DLD1 (cell line): ENCODE measurements around the gene DMTF1.
"Not testable (repeated sequence)": the region's sequence is repeated elsewhere in the genome, so short reads cannot be mapped to it uniquely, and the experiment has no call there.

Source experiments
- in situ Hi-C: cut with HindIII; loops from 2 replicates; pipeline ENCODE4 v1.10.0; 2017; ENCODE audit warnings: low sequenced_read_pairs

The DMTF1 gene

GRCh38 chr7:87152112-87152896, at the start of gene DMTF1:
DMTF1 (plus strand) TSS chr7:87152453; CDS start chr7:87164942, 12,489 bp downstream.
- in situ Hi-C loops, result no loop called here

- in situ Hi-C loops, result no loop called here
Measured at GRCh38 chr7:87105401-87105800, 46.9 kb upstream of the DMTF1 start.

GRCh38 chr7:87106974-87107612, 45.2 kb upstream of the DMTF1 start:
- in situ Hi-C loops, result no loop called here

GRCh38 chr7:87107949-87108776, 44.1 kb upstream of the DMTF1 start:
- in situ Hi-C loops, result no loop called here

- in situ Hi-C loops, result no loop called here
Measured at GRCh38 chr7:87110778-87111177, 41.5 kb upstream of the DMTF1 start.

- in situ Hi-C loops, result no loop called here
Measured at GRCh38 chr7:87111877-87112276, 40.4 kb upstream of the DMTF1 start.

- in situ Hi-C loops, result no loop called here
Measured at GRCh38 chr7:87113077-87113476, 39.2 kb upstream of the DMTF1 start.

GRCh38 chr7:87113904-87114303, 38.3 kb upstream of the DMTF1 start:
- in situ Hi-C loops, result not testable (repeated sequence)

- in situ Hi-C loops, result not testable (repeated sequence)
Measured at GRCh38 chr7:87115772-87116171, 36.5 kb upstream of the DMTF1 start.

- in situ Hi-C loops, result no loop called here
Measured at GRCh38 chr7:87116315-87116714, 35.9 kb upstream of the DMTF1 start.

GRCh38 chr7:87119581-87119980, 32.7 kb upstream of the DMTF1 start:
- in situ Hi-C loops, result no loop called here

GRCh38 chr7:87123105-87123504, 29.1 kb upstream of the DMTF1 start:
- in situ Hi-C loops, result no loop called here

GRCh38 chr7:87127019-87127418, 25.2 kb upstream of the DMTF1 start:
- in situ Hi-C loops, result loop anchor here (25.0 kb wide), 1 partner anchor 190 kb away; no protein-coding TSS in a partner anchor

- in situ Hi-C loops, result loop anchor here (25.0 kb wide), 1 partner anchor 192 kb away; no protein-coding TSS in a partner anchor
Measured at GRCh38 chr7:87128861-87129267, 23.4 kb upstream of the DMTF1 start.

GRCh38 chr7:87129332-87129731, 22.9 kb upstream of the DMTF1 start:
- in situ Hi-C loops, result loop anchor here (25.0 kb wide), 1 partner anchor 192 kb away; no protein-coding TSS in a partner anchor

GRCh38 chr7:87129848-87130247, 22.4 kb upstream of the DMTF1 start:
- in situ Hi-C loops, result loop anchor here (25.0 kb wide), 1 partner anchor 193 kb away; no protein-coding TSS in a partner anchor

GRCh38 chr7:87131771-87132170, 20.5 kb upstream of the DMTF1 start:
- in situ Hi-C loops, result loop anchor here (25.0 kb wide), 1 partner anchor 194 kb away; no protein-coding TSS in a partner anchor

GRCh38 chr7:87137271-87137670, 15.0 kb upstream of the DMTF1 start:
- in situ Hi-C loops, result loop anchor here (25.0 kb wide), 1 partner anchor 200 kb away; no protein-coding TSS in a partner anchor

- in situ Hi-C loops, result loop anchor here (25.0 kb wide), 1 partner anchor 202 kb away; no protein-coding TSS in a partner anchor
Measured at GRCh38 chr7:87139514-87139913, 12.7 kb upstream of the DMTF1 start.

GRCh38 chr7:87140271-87140748, 11.9 kb upstream of the DMTF1 start:
- in situ Hi-C loops, result loop anchor here (25.0 kb wide), 1 partner anchor 203 kb away; no protein-coding TSS in a partner anchor
